Superior temporal gyrus (tissue), 1 donor: ENCODE results near the gene OR5H2.
"Not testable (repeated sequence)": the region's sequence is repeated elsewhere in the genome, so short reads cannot be mapped to it uniquely, and the experiment has no call there.

Experiments used
- DNase-seq: peaks from one replicate; pipeline ENCODE4 v3.0.0-alpha.2; 2016; ENCODE audit errors: extremely low spot score

OR5H2 gene

DNA sequence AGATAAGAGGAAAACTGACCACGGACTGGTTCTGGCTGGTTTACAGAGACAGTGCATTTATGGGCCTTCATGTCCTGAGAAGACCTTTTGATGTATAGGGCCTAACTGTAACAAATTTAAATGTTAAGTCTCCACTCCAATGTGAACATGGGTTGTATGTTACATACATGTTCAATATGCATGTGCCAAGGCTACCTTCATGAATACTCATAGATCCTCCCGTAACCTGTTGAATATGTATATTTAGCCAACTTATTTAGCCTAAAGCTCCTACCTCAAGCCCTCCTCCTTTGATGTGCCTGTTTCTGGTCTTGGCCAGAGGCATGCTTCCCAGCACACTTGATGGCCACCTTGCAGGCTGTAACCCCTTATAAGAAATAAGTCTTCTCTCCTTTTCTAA lies at the start of gene OR5H2:
OR5H2 (plus strand) TSS at position 301 of the 400 bp plus-strand sequence. CDS start 398 bp downstream, outside the sequence.
- no peak for DNase-seq

GRCh38 chr3:98233468-98233867 lies 48.8 kb upstream of the OR5H2 start:
- DNase-seq = no peak

GRCh38 chr3:98240131-98240530 lies 42.2 kb upstream of the OR5H2 start:
- no peak for DNase-seq

DNA sequence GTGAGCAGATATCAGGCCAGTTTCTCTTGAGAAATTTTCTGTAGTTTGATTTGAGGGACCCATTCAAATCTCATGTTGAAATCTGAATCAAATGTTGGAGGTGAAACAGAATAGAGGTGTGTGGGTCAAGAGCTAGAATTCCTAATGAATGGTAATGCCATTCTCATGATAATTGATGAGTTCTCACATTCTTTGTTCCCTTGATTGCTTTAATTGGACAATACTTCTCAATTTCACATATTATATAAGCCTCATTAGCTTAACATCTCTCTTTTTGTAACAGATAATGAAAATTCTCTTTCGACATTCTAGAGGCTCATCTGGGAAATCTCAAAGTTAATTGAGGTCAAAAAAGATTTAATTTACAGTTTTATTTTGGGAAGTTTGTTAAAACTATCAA lies 40.1 kb upstream of the OR5H2 start:
- DNase-seq = no peak

DNA sequence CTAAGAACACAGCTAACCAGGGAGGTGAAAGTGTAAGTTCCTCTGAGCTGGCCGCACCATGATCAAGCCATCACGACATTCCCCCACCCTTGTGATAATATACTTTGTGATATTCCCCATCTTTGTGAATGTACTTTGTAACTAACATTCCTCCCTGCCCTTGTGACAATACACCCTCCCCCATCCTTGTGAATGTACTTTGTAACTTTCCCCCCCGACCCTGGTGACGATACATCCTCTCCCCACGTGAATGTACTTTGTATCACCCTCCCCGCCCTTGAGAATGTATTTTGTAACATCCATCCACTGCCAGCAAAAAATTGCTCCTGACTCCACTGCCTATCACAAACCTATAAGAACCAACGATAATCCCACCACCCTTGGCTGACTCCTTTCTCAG lies 38.5 kb upstream of the OR5H2 start:
- DNase-seq = no peak

DNA sequence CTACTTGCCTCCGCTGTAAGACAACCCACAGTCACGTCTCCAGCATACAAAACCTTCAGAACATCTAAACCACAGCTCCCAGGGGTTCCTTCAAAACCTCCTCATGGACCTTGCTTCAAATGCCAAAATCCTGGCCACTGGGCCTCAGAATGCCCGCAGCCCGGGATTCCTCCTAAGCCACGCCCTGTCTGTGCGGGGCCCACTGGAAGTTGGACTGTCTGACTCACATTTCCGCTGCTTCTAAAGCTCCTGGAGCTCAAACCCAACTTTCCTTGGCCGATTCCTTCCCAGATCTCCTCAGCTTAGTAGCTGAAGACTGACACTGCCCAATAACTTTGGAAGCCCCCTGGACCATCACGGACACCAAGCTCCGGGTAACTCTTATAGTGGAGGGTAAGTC lies 36.2 kb upstream of the OR5H2 start:
- no peak for DNase-seq

DNA sequence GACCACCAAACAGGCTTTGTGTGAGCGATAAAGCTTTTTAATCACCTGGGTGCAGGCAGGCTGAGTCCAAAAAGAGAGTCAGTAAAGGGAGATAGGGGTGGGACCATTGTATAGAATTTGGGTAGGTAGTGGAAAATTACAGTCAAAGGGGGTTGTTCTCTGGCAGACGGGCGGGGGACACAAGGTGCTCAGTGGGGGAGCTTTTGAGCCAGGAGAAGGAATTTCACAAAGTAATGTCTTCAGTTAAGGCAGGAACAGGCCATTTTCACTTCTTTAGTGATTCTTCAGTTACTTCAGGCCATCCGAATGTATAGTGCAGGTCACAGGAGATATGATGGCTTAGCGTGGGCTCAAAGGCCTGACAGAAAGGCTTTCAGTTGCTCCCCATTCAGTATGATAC lies 26.3 kb upstream of the OR5H2 start:
- not testable (repeated sequence) for DNase-seq

- DNase-seq = no peak
These were observed 22.6 kb upstream of the OR5H2 start for GRCh38 chr3:98259707-98260106.

DNA sequence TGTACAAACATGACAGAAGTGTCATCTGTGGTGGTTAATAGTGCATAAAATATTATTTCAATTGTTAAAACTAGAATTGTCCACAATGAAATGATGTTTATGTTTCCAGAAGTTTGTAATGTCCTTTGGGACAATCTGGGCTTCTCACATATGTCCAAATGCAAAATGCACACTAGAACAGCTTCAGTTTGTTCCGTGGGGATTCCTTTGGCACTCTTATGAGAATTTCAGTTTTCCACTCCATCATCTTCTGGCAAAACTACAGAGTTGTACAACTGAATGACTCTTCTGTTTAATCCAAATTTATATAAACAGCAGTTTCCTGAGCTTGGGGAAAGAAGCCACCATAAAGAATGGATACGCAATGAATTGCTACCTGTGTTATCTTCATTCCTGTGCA lies 20.3 kb upstream of the OR5H2 start:
- no peak for DNase-seq

- no peak for DNase-seq
These were observed 18.4 kb upstream of the OR5H2 start, which contains the start of gene OR5H6 for GRCh38 chr3:98263944-98264343. Gene OR5H6, plus strand, starts transcription at chr3:98264244. Its CDS starts 89 bp downstream, at chr3:98264333.

DNA sequence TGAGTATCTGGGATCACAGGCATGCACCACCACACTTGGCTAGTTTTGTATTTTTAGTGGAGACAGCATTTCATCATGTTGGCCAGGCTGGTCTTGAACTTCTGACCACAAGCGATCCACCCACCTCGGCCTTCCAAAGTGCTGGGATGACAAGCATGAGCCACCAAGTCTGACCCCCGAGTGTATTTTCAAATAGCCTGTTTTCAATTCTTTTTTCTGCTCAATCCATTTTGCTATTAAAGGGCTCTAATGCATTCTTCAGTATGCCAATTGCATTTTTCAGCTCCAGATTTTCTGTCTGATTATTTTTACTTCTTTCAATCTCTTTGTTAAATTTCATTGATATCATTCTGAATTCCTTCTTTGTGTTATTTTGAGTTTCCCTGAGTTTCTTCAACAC lies 12.5 kb upstream of the OR5H2 start:
- DNase-seq = no peak

DNA sequence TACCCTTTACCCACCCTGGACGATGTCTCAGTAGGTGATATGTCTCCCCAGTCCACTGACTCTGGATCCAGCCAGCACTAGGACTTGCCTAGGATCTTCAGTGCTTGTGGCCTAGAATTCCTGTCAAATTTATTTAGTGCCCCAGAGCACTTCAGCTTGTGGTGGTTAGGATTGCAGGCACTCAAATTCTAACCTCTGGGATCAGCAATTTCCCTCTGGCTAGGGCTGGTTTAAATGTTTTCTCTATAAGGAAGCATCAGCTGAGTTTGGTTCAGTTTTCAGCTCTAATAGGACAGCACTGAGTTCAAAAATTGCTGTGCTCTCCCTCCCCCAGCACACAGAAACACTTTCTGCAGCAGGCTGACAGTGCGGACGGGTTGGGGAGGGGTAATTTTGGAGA lies 10.2 kb upstream of the OR5H2 start:
- no peak for DNase-seq

DNA sequence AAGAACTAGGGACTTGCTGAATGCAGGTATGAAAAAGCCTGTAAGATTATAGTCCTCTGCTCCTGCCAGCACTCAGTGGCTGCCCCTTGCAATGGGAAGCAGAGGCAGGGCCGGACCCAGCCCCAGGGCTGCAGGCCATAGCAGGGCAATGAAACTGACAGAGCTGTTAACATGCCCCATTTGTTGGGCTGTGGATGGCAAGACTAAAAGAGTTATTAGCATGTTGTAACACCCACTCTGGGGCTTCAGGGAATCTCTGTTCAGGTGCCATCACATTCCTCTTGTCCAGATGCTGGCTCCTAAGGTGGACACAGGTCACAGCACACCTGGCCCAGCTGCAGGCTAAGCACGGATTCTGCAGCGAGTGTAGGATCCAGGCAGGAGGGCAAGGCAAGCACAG lies 7.4 kb upstream of the OR5H2 start:
- no peak for DNase-seq

GRCh38 chr3:98290916-98291315 lies 8.6 kb downstream of the OR5H2 start:
- DNase-seq = no peak

DNA sequence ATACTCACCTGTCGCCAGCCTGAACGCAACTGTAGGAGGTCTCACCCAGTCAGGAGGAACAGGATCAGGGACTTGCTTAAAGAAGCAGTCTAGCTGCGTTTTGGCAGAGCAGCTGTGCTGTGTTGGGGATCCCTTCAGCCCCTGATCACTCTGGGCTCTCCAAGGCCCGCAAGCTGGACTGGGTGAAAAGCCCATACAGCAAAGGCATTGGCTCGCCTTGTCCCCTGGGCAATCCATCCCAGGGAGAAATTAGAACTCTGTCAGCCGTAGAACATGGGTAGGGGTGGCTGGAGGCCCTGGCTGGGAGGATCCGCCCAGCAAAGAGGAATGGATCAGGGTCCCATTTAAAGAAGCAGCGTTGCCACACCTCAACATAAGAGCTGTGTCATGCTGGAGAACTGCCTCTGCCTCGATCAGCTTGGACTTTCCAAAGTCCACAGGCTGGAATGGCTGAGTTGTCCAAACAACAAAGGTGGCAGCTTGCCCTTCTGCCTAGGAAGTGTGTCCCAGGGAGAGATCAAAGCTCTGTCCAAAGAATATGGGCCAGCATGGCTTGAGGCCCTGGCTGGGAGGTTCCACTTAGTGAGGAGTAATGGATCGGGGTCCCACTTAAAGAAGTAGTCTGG lies 9.1 kb downstream of the OR5H2 start:
- no peak for DNase-seq

DNA sequence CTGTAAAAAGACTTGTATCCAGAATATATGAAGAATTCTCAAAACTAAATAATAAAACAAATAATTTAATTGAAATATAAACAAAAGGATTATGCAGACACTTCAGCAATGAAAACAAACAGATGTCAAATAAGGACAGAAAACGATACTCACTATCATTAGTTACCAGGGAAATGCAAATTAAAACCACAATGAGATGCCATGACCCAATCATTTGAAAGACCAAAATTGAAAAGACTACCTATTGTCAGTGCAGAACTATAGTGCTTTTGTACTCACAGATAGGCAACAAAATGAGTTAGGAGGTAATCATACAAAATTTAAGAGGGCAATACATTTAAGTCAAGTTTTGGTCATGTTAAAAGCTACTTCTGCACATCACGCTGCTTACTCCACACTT lies 39.8 kb downstream of the OR5H2 start:
- DNase-seq = no peak

DNA sequence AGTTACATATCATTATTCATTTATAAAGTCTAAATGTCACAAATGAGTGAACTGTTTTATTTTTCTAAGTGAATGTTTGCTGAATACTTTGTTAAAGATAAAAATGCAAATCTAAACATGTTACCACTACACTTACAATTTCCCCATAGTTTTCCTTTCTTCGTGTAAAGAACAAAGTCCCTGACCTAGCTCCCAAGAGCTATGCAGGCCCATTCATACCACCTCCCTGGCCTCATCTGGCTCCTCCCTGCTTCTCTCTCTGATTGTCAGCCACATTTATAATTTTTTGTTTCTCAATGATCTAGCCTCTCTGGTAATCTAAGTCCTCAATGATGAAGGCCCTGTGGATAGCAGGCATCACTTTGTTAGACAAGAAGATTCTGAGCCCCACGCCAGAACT lies 40.4 kb downstream of the OR5H2 start:
- DNase-seq = no peak

DNA sequence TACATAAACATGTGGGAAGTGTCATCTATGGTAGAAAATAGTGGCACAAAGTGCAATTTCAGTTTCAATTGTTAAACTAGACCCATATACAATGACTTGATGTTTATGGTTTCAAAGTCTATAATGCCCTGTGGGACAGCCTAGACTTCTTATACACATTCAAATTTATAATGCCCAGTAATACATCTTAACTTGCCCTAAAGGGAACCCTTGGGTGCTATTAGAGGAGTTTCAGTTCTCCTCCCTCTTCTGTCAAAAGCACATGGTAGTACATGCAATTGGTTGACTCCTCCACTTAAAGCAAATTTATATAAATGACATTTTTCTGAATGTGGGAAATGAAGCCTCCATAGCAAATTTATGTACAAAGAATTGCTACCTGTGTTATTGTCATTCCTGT lies 41.1 kb downstream of the OR5H2 start:
- DNase-seq = no peak

- no peak for DNase-seq
These were observed 42.8 kb downstream of the OR5H2 start for GRCh38 chr3:98325055-98325454.

DNA sequence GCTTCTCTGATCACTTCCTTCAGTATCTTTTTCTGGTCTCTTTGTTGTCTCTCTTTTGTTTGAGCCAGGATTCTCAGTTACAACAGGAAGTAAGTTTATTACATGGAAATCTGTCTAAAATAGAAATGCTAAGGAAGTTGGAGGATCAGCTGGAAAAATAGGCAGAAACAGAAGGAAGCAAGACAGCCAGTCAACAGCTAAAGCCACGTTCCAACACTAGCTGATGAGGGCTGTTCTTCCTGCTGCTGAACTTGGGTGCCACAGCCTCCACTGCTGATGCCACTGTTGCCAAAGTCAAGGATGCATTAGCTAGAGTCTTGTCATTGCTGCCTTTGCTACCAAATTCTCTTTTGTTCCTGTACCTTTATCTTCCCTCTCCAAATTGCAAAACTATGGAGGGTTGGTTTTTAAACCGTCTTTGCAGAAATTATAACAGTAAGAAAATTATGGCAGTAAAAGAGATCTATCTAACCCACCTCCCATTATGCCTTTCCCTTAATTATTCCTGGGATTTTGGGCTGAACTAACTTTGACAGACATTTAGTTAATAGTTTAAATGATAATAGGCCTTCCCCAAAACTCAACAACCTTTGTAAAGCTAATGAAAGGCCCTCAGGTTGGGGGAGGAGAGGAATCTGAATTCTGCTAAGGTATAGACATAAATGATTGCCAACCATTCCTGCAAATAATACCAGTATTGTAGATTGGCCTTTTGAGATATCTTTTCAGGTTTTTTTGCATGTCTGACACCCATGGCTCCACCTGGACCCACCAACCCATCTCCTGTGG lies 44.0 kb downstream of the OR5H2 start:
- DNase-seq = no peak

DNA sequence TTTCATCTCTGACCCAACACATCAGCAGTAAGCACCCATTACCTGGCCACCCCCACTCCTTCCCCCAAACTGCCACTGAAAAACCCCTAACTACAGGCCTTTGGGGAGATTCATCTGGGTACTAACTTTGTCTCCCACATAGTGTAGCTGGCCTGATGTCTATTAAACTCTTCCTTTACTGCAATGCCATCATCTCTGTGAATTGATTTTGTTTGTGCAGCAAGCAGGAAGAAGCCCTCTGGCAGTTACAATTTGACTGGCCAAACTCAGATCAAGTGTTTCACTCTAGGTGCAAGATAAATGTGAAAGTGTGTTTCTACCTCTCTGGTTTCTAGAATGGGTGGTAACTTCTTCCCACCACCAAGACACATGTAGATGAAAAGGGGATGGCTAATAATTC lies 44.6 kb downstream of the OR5H2 start:
- DNase-seq = no peak

GRCh38 chr3:98328933-98329332 lies 46.6 kb downstream of the OR5H2 start:
- no peak for DNase-seq

DNA sequence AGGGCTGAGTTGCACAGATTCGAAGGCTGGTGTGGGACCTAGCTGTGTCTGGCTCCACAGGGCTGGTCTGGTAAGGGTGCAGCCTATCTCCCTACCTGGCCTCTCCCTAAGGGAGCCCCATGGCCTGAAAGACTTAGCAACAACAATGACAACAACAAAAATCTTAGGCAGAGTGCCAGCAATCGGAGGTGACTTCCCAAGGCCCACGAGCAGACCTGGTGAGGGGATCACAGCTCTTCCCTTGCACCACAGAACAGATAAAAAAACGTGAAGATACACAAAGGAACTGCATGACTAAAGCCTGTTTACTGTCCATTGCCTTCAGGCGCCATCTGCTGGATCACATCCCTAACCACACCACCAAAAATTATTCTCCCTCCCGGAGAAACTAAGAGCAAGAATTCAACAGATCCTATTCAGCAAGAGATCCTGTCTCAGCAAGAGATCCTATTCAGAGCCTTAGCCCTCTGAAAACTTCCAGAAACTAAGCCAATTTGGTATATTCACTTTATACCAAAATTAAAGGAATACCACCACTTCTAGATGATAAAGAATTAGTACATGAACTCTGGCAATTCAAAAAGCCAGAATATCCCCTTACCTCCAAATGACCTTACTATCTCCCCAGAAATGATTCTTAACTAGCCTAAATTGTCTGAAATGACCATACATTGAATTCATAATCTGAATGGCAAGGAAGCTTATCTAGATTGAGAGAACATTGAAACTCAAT lies 47.3 kb downstream of the OR5H2 start:
- peak; percentile 84 for DNase-seq
